ENCODE measurements around the gene YWHAQ.

- TF ChIP-seq, protein P1, sequence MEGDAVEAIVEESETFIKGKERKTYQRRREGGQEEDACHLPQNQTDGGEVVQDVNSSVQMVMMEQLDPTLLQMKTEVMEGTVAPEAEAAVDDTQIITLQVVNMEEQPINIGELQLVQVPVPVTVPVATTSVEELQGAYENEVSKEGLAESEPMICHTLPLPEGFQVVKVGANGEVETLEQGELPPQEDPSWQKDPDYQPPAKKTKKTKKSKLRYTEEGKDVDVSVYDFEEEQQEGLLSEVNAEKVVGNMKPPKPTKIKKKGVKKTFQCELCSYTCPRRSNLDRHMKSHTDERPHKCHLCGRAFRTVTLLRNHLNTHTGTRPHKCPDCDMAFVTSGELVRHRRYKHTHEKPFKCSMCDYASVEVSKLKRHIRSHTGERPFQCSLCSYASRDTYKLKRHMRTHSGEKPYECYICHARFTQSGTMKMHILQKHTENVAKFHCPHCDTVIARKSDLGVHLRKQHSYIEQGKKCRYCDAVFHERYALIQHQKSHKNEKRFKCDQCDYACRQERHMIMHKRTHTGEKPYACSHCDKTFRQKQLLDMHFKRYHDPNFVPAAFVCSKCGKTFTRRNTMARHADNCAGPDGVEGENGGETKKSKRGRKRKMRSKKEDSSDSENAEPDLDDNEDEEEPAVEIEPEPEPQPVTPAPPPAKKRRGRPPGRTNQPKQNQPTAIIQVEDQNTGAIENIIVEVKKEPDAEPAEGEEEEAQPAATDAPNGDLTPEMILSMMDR (conservative IDR thresholded peaks at IDR 0.05), result no peak
- TF ChIP-seq ZFX (IDR thresholded peaks at IDR 0.05), result no peak
Observed at GRCh38 chr2:9594366-9595054, 36.3 kb downstream of the YWHAQ start.

Data from C4-2B (cell line).